ENCODE results near the gene NLGN3.

GRCh38 chrX:71128166-71128833 is 16.3 kb upstream of the NLGN3 start:
- TF ChIP-seq CTCF (IDR thresholded peaks at IDR 0.05; ENCODE audit: extremely low read depth in 1 of 2, insufficient read depth in 1 of 2, low read depth in 1 of 2, low read length in 2 of 2) (no peak), POLR2AphosphoS5 (IDR thresholded peaks at IDR 0.05; ENCODE audit: insufficient read depth, low read depth, low read length) (no peak), POLR2A (IDR thresholded peaks at IDR 0.05; ENCODE audit: low read depth, low read length) (no peak), EZH2 (IDR thresholded peaks at IDR 0.05; ENCODE audit: borderline replicate concordance, low read depth, low read length, severe bottlenecking) (no peak), MAX (IDR thresholded peaks at IDR 0.05; ENCODE audit: insufficient read depth, insufficient read length) (no peak), MYC (IDR thresholded peaks at IDR 0.05; ENCODE audit: low read depth, low read length) (no peak)
